Liver (tissue), 9 donors: ENCODE results near the gene TRIM22. TPM values are rescaled to one million over a fixed set of nuclear protein-coding genes. Genes with fewer than 3 reads are reported as not detected.

Source experiments
- DNase-seq: peaks from one replicate; pipeline ENCODE4 v3.0.0-alpha.2; 2017; ENCODE audit warnings: low spot score
- H3K27ac ChIP-seq, 2 donors: one replicate each; pipeline ENCODE4 v1.7.0; 2013; ENCODE audit warnings: inconsistent platforms in 2 of 2, low read length in 2 of 2, control low read depth in 1 of 2, low read depth in 1 of 2, mild to moderate bottlenecking in 1 of 2
- H3K27me3 ChIP-seq, 4 donors: one replicate each; pipeline versions ENCODE4 v1.6.1 to v1.7.0; 2013; ENCODE audit warnings: low read length in 3 of 4, inconsistent platforms in 1 of 4, mild to moderate bottlenecking in 1 of 4, moderate library complexity in 1 of 4; ENCODE audit not compliant: control insufficient read depth in 4 of 4, insufficient read depth in 4 of 4
- H3K36me3 ChIP-seq, 4 donors: one replicate each; pipeline versions ENCODE4 v1.6.1 to v1.7.0; 2013; ENCODE audit warnings: low read length in 3 of 4, mild to moderate bottlenecking in 3 of 4, low read depth in 1 of 4, moderate library complexity in 1 of 4; ENCODE audit not compliant: control insufficient read depth in 4 of 4, insufficient read depth in 3 of 4
- H3K4me1 ChIP-seq, 4 donors: one replicate each; pipeline versions ENCODE4 v1.6.1 to v1.7.0; 2013; ENCODE audit warnings: low read length in 3 of 4, mild to moderate bottlenecking in 3 of 4, moderate library complexity in 1 of 4; ENCODE audit not compliant: control insufficient read depth in 4 of 4, insufficient read depth in 4 of 4
- H3K4me3 ChIP-seq, 3 donors: one replicate each; pipeline versions ENCODE4 v1.6.1 to v1.7.0; 2013; ENCODE audit warnings: low read length in 3 of 3, control low read depth in 1 of 3, low read depth in 1 of 3, mild to moderate bottlenecking in 1 of 3
- H3K9ac ChIP-seq, 2 donors: one replicate each; pipeline ENCODE4 v1.7.0; 2013; ENCODE audit warnings: low read length in 2 of 2, mild to moderate bottlenecking in 2 of 2, moderate library complexity in 2 of 2, control low read depth in 1 of 2, low read depth in 1 of 2
- H3K9me3 ChIP-seq, 4 donors: one replicate each; pipeline versions ENCODE4 v1.6.1 to v1.7.0; 2013; ENCODE audit warnings: low read length in 3 of 4; ENCODE audit not compliant: control insufficient read depth in 4 of 4
- ATF3 ChIP-seq: IDR thresholded peaks from 2 replicates; pipeline ENCODE4 v1.6.1; 2016; ENCODE audit warnings: antibody characterized with exemption
- EGR1 ChIP-seq, 2 donors: IDR thresholded peaks; 2 replicates each; pipeline ENCODE4 v1.6.1; 2016 to 2018; ENCODE audit warnings: antibody characterized with exemption in 2 of 2, low read depth in 2 of 2
- FOXA1 ChIP-seq: IDR thresholded peaks from 2 replicates; pipeline ENCODE4 v1.6.1; 2016; ENCODE audit warnings: antibody characterized with exemption
- FOXA2 ChIP-seq: IDR thresholded peaks from 2 replicates; pipeline ENCODE4 v1.6.1; 2016; ENCODE audit warnings: antibody characterized with exemption
- GABPA ChIP-seq, 2 donors: IDR thresholded peaks in 1 of 2; conservative IDR thresholded peaks in 1 of 2; 2 replicates each; pipeline ENCODE4 v1.6.1; 2016; ENCODE audit warnings: antibody characterized with exemption in 2 of 2, mild to moderate bottlenecking in 1 of 2, moderate library complexity in 1 of 2
- HNF4A ChIP-seq, 2 donors: conservative IDR thresholded peaks; 2 replicates each; pipeline ENCODE4 v1.6.1; 2016; ENCODE audit warnings: antibody characterized with exemption in 2 of 2, mild to moderate bottlenecking in 2 of 2
- HNF4G ChIP-seq: IDR thresholded peaks from 2 replicates; pipeline ENCODE4 v1.6.1; 2016; ENCODE audit warnings: antibody characterized with exemption
- JUND ChIP-seq, 2 donors: IDR thresholded peaks; 2 replicates each; pipeline ENCODE4 v1.6.1; 2016; ENCODE audit warnings: antibody characterized with exemption in 2 of 2
- NR2F2 ChIP-seq: IDR thresholded peaks from 2 replicates; pipeline ENCODE4 v1.6.1; 2016; ENCODE audit warnings: antibody characterized with exemption
- RXRA ChIP-seq, 2 donors: IDR thresholded peaks; 2 replicates each; pipeline ENCODE4 v1.6.1; 2017 to 2018; ENCODE audit warnings: antibody characterized with exemption in 2 of 2, mild to moderate bottlenecking in 1 of 2
- SP1 ChIP-seq: IDR thresholded peaks from 2 replicates; pipeline ENCODE4 v1.6.1; 2018; ENCODE audit warnings: antibody characterized with exemption, mild to moderate bottlenecking
- TAF1 ChIP-seq: conservative IDR thresholded peaks from 2 replicates; pipeline ENCODE4 v1.6.1; 2016; ENCODE audit warnings: antibody characterized with exemption, mild to moderate bottlenecking
- WGBS: extraction: QIAGEN DNeasy Blood & Tissue Kit; methylation state at CpG from one replicate; pipeline ENCODE4 v1.1.7; 2013; 5-methylcytosine and 5-hydroxymethylcytosine counted together
- polyA plus RNA-seq, 2 donors: library from polyadenylated mRNA; stranded (reverse) in 1 of 2; unstranded in 1 of 2; fragments of 200-250 nt in 1 of 2; fragments of >200 nt in 1 of 2; fragmentation: Nextera tagmentation in 1 of 2; extraction: Ambion mirVana in 1 of 2; gene quantifications; one replicate each; pipeline versions ENCODE4 v1.2.1 to v1.2.3, GENCODE V29; 2013 to 2015
- total RNA-seq, 2 donors: library from RNA; depleted of rRNA; stranded (reverse); fragments of >200 nt; gene quantifications; one replicate each; pipeline ENCODE4 v1.2.3, GENCODE V29; 2014
- TF ChIP-seq, protein P1 (sequence below): IDR thresholded peaks from 2 replicates; pipeline ENCODE4 v1.6.1; 2016; ENCODE audit warnings: antibody characterized with exemption
- TF ChIP-seq, protein P2 (sequence below): fragments of 150-350 bp; IDR thresholded peaks from 2 replicates; pipeline ENCODE4 v1.5.1; 2017; ENCODE audit warnings: improper control_type of control experiment, low read depth, low read length; ENCODE audit not compliant: missing input control
- TF ChIP-seq, protein P3 (sequence below): IDR thresholded peaks from 2 replicates; pipeline ENCODE4 v1.6.1; 2016; ENCODE audit warnings: antibody characterized with exemption
- TF ChIP-seq, protein P4 (sequence below): IDR thresholded peaks from 2 replicates; pipeline ENCODE4 v1.6.1; 2016; ENCODE audit warnings: antibody characterized with exemption, mild to moderate bottlenecking
- donor health status: healthy.
- donor health status: healthy.
- donor health status: healthy.
- donor health status: healthy.
- donor health status: healthy.

The TRIM22 gene
- total and polyA plus RNA-seq, 4 donors: 3.6 to 21.6 (median 9.6) TPM

GRCh38 chr11:5700421-5701054 lies 10.9 kb downstream of the TRIM22 start:
- Histone ChIP-seq H3K27ac (no peak overlapping the region), H3K27me3 (no peaks in the 10 kb centered on the region), H3K4me1 (no peaks in the 10 kb centered on the region), H3K9ac (no peak overlapping the region), H3K9me3 (no peaks in the 10 kb centered on the region), H3K4me3 (no peak overlapping the region), H3K36me3 (peaks cover 0 to 11% (median 4%) of the 10 kb centered on the region in 4 donors)
- no peak for DNase-seq
- WGBS: 80% methylated on average over 10 of the region's 10 CpGs
- TF ChIP-seq, protein P1, sequence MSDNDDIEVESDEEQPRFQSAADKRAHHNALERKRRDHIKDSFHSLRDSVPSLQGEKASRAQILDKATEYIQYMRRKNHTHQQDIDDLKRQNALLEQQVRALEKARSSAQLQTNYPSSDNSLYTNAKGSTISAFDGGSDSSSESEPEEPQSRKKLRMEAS: no peak
- TF ChIP-seq FOXA1 (no peak), JUND (IDR thresholded peaks at IDR 0.05) (no peak), RXRA (IDR thresholded peaks at IDR 0.05) (no peak), GABPA (IDR thresholded peaks at IDR 0.05 in 1 of 2, conservative IDR thresholded peaks at IDR 0.05 in 1 of 2) (no peak), HNF4A (conservative IDR thresholded peaks at IDR 0.05) (no peak)
- TF ChIP-seq, protein P2, sequence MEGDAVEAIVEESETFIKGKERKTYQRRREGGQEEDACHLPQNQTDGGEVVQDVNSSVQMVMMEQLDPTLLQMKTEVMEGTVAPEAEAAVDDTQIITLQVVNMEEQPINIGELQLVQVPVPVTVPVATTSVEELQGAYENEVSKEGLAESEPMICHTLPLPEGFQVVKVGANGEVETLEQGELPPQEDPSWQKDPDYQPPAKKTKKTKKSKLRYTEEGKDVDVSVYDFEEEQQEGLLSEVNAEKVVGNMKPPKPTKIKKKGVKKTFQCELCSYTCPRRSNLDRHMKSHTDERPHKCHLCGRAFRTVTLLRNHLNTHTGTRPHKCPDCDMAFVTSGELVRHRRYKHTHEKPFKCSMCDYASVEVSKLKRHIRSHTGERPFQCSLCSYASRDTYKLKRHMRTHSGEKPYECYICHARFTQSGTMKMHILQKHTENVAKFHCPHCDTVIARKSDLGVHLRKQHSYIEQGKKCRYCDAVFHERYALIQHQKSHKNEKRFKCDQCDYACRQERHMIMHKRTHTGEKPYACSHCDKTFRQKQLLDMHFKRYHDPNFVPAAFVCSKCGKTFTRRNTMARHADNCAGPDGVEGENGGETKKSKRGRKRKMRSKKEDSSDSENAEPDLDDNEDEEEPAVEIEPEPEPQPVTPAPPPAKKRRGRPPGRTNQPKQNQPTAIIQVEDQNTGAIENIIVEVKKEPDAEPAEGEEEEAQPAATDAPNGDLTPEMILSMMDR: no peak

GRCh38 chr11:5701055-5701577 lies 11.5 kb downstream of the TRIM22 start:
- 54% methylated on average over 3 of the region's 3 CpGs for whole genome bisulfite sequencing
- no peaks in the 10 kb centered on the region for H3K27me3 ChIP-seq
- no peak overlapping the region for H3K9ac ChIP-seq
- no peak for DNase-seq
- TF ChIP-seq, protein P2: no peak
- TF ChIP-seq HNF4G: no peak
- TF ChIP-seq FOXA2: no peak
- no peak for TF ChIP-seq TAF1
- TF ChIP-seq SP1: no peak
- TF ChIP-seq, protein P3, sequence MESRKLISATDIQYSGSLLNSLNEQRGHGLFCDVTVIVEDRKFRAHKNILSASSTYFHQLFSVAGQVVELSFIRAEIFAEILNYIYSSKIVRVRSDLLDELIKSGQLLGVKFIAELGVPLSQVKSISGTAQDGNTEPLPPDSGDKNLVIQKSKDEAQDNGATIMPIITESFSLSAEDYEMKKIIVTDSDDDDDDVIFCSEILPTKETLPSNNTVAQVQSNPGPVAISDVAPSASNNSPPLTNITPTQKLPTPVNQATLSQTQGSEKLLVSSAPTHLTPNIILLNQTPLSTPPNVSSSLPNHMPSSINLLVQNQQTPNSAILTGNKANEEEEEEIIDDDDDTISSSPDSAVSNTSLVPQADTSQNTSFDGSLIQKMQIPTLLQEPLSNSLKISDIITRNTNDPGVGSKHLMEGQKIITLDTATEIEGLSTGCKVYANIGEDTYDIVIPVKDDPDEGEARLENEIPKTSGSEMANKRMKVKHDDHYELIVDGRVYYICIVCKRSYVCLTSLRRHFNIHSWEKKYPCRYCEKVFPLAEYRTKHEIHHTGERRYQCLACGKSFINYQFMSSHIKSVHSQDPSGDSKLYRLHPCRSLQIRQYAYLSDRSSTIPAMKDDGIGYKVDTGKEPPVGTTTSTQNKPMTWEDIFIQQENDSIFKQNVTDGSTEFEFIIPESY: no peak
- TF ChIP-seq, protein P4, sequence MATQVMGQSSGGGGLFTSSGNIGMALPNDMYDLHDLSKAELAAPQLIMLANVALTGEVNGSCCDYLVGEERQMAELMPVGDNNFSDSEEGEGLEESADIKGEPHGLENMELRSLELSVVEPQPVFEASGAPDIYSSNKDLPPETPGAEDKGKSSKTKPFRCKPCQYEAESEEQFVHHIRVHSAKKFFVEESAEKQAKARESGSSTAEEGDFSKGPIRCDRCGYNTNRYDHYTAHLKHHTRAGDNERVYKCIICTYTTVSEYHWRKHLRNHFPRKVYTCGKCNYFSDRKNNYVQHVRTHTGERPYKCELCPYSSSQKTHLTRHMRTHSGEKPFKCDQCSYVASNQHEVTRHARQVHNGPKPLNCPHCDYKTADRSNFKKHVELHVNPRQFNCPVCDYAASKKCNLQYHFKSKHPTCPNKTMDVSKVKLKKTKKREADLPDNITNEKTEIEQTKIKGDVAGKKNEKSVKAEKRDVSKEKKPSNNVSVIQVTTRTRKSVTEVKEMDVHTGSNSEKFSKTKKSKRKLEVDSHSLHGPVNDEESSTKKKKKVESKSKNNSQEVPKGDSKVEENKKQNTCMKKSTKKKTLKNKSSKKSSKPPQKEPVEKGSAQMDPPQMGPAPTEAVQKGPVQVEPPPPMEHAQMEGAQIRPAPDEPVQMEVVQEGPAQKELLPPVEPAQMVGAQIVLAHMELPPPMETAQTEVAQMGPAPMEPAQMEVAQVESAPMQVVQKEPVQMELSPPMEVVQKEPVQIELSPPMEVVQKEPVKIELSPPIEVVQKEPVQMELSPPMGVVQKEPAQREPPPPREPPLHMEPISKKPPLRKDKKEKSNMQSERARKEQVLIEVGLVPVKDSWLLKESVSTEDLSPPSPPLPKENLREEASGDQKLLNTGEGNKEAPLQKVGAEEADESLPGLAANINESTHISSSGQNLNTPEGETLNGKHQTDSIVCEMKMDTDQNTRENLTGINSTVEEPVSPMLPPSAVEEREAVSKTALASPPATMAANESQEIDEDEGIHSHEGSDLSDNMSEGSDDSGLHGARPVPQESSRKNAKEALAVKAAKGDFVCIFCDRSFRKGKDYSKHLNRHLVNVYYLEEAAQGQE: no peak
- TF ChIP-seq JUND (IDR thresholded peaks at IDR 0.05): no peak
- no peak for TF ChIP-seq HNF4A (conservative IDR thresholded peaks at IDR 0.05)
- TF ChIP-seq ATF3: no peak
- no peak for TF ChIP-seq NR2F2
- TF ChIP-seq EGR1 (IDR thresholded peaks at IDR 0.05; ENCODE audit: low read depth in 2 of 2): no peak
- H3K9me3 ChIP-seq: no peaks in the 10 kb centered on the region
- no peak overlapping the region for H3K4me3 ChIP-seq
- H3K4me1 ChIP-seq: no peaks in the 10 kb centered on the region
- peaks cover 0 to 11% (median 4%) of the 10 kb centered on the region in 4 donors for H3K36me3 ChIP-seq
- no peak overlapping the region for H3K27ac ChIP-seq
